ENCODE data around the gene CUX1. TPM values are rescaled to one million over a fixed set of nuclear protein-coding genes. Genes with fewer than 3 reads are reported as not detected.
A peak's percentile ranks its signal among the peaks of the same experiment; 100 is the strongest.

CUX1 gene
- total RNA-seq, result 39.0 and 40.5 TPM in 2 replicates

- DNase-seq (ENCODE audit: low read depth), result peak; percentile 51
- FAIRE-seq, result no peak
- Histone ChIP-seq H3K36me3 (ENCODE audit: control insufficient read depth, insufficient read depth, low read length) (no peaks in the 10 kb centered on the region), H3K4me3 (ENCODE audit: low read depth, low read length) (peak within 1 kb of the TSS; percentile 63), H3K27me3 (ENCODE audit: control insufficient read depth, insufficient read depth, low read length) (no peaks in the 10 kb centered on the region)
- TF ChIP-seq CTCF (IDR thresholded peaks at IDR 0.05; ENCODE audit: insufficient read depth, low read length, severe bottlenecking), result no peak
Observed at GRCh38 chr7:101817471-101818286, at the start of gene CUX1. Gene CUX1 (plus strand): TSS chr7:101817626. CDS start chr7:101817640, 14 bp downstream.

- peak; percentile 23 for FAIRE-seq
- no peak for TF ChIP-seq CTCF (IDR thresholded peaks at IDR 0.05; ENCODE audit: insufficient read depth, low read length, severe bottlenecking)
Observed at GRCh38 chr7:101768280-101768679, 49.1 kb upstream of the CUX1 start.

GRCh38 chr7:101770466-101770865 lies 47.0 kb upstream of the CUX1 start:
- Histone ChIP-seq H3K27me3 (ENCODE audit: control insufficient read depth, insufficient read depth, low read length) (no peaks in the 10 kb centered on the region), H3K36me3 (ENCODE audit: control insufficient read depth, insufficient read depth, low read length) (no peaks in the 10 kb centered on the region), H3K4me3 (ENCODE audit: low read depth, low read length) (no peak overlapping the region)
- DNase-seq (ENCODE audit: low read depth) (no peak), FAIRE-seq (no peak)
- no peak for TF ChIP-seq CTCF (IDR thresholded peaks at IDR 0.05; ENCODE audit: insufficient read depth, low read length, severe bottlenecking)

More at GRCh38 chr7:101768280-101768679, 49.1 kb upstream of the CUX1 start:
- no peak for DNase-seq (ENCODE audit: low read depth)
- Histone ChIP-seq H3K27me3 (ENCODE audit: control insufficient read depth, insufficient read depth, low read length) (no peaks in the 10 kb centered on the region), H3K4me3 (ENCODE audit: low read depth, low read length) (no peak overlapping the region), H3K36me3 (ENCODE audit: control insufficient read depth, insufficient read depth, low read length) (no peaks in the 10 kb centered on the region)

- no peaks in the 10 kb centered on the region for H3K36me3 ChIP-seq (ENCODE audit: control insufficient read depth, insufficient read depth, low read length)
- H3K4me3 ChIP-seq (ENCODE audit: low read depth, low read length), result no peak overlapping the region
- no peak for DNase-seq (ENCODE audit: low read depth)
- FAIRE-seq, result no peak
- TF ChIP-seq CTCF (IDR thresholded peaks at IDR 0.05; ENCODE audit: insufficient read depth, low read length, severe bottlenecking), result no peak
- no peaks in the 10 kb centered on the region for H3K27me3 ChIP-seq (ENCODE audit: control insufficient read depth, insufficient read depth, low read length)
Observed at GRCh38 chr7:101772508-101773211, 44.8 kb upstream of the CUX1 start.

GRCh38 chr7:101775181-101775580 lies 42.2 kb upstream of the CUX1 start:
- FAIRE-seq (no peak), DNase-seq (ENCODE audit: low read depth) (no peak)
- TF ChIP-seq CTCF (IDR thresholded peaks at IDR 0.05; ENCODE audit: insufficient read depth, low read length, severe bottlenecking), result no peak
- Histone ChIP-seq H3K27me3 (ENCODE audit: control insufficient read depth, insufficient read depth, low read length) (no peaks in the 10 kb centered on the region), H3K36me3 (ENCODE audit: control insufficient read depth, insufficient read depth, low read length) (no peaks in the 10 kb centered on the region), H3K4me3 (ENCODE audit: low read depth, low read length) (no peak overlapping the region)
